GM12875 (cell line): ENCODE data around the gene ASB5.

Experiments used
- H3K4me3 ChIP-seq: one replicate; pipeline ENCODE4 v1.5.1; 2011; ENCODE audit warnings: low read depth, low read length, control low read depth
- CTCF ChIP-seq: IDR thresholded peaks from 2 replicates; pipeline ENCODE4 v1.5.1; 2011; ENCODE audit warnings: low read depth, mild to moderate bottlenecking, control low read depth, inconsistent platforms, low read length, moderate library complexity, borderline replicate concordance; ENCODE audit not compliant: insufficient read depth

Gene ASB5

GRCh38 chr4:176277162-176277904 lies 8.3 kb upstream of the ASB5 start:
- TF ChIP-seq CTCF = peak; percentile 47; the same call in 1 of the 2 replicates
- H3K4me3 ChIP-seq = peak overlapping the region; percentile 6

- no peak for TF ChIP-seq CTCF
- no peak overlapping the region for H3K4me3 ChIP-seq
Measured at GRCh38 chr4:176276710-176277109, 7.7 kb upstream of the ASB5 start.

GRCh38 chr4:176274441-176274840 lies 5.4 kb upstream of the ASB5 start:
- TF ChIP-seq CTCF = no peak
- no peak overlapping the region for H3K4me3 ChIP-seq

GRCh38 chr4:176273736-176274135 lies 4.7 kb upstream of the ASB5 start:
- no peak overlapping the region for H3K4me3 ChIP-seq
- no peak for TF ChIP-seq CTCF

- TF ChIP-seq CTCF = no peak
- H3K4me3 ChIP-seq = no peak overlapping the region
Measured at GRCh38 chr4:176272799-176273198, 3.8 kb upstream of the ASB5 start.

GRCh38 chr4:176271749-176272148 lies 2.7 kb upstream of the ASB5 start:
- H3K4me3 ChIP-seq = no peak overlapping the region
- no peak for TF ChIP-seq CTCF

GRCh38 chr4:176270669-176271068 lies 1.6 kb upstream of the ASB5 start:
- no peak overlapping the region for H3K4me3 ChIP-seq

More at GRCh38 chr4:176270669-176271068, 1.6 kb upstream of the ASB5 start:
- TF ChIP-seq CTCF = no peak
